Omental fat pad (tissue), 4 donors: ENCODE measurements around the gene CEP95. TPM values are rescaled to one million over a fixed set of nuclear protein-coding genes. Genes with fewer than 3 reads are reported as not detected.
"Not testable (repeated sequence)": the region's sequence is repeated elsewhere in the genome, so short reads cannot be mapped to it uniquely, and the experiment has no call there.

ENCODE experiments used
- ATAC-seq: fragments of 150-250 bp; one replicate; pipeline ENCODE4 v1.9.1; 2016; ENCODE audit warnings: mild to moderate bottlenecking, moderate library complexity; ENCODE audit not compliant: low FRiP score
- DNase-seq: peaks from one replicate; pipeline ENCODE4 v3.0.0-alpha.2; 2019; ENCODE audit warnings: low spot score
- CTCF ChIP-seq, 3 donors: fragments of 450-650 bp; IDR thresholded peaks; one replicate each; pipeline ENCODE4 v1.5.1; 2016 to 2017; ENCODE audit warnings: antibody characterized with exemption in 3 of 3, mild to moderate bottlenecking in 3 of 3, moderate library complexity in 2 of 3
- total RNA-seq, 4 donors: library from RNA; depleted of rRNA; stranded (reverse); fragments of >200 nt; gene quantifications; one replicate each; pipeline ENCODE4 v1.1.0, GENCODE V29; 2016

The CEP95 gene, protein sequence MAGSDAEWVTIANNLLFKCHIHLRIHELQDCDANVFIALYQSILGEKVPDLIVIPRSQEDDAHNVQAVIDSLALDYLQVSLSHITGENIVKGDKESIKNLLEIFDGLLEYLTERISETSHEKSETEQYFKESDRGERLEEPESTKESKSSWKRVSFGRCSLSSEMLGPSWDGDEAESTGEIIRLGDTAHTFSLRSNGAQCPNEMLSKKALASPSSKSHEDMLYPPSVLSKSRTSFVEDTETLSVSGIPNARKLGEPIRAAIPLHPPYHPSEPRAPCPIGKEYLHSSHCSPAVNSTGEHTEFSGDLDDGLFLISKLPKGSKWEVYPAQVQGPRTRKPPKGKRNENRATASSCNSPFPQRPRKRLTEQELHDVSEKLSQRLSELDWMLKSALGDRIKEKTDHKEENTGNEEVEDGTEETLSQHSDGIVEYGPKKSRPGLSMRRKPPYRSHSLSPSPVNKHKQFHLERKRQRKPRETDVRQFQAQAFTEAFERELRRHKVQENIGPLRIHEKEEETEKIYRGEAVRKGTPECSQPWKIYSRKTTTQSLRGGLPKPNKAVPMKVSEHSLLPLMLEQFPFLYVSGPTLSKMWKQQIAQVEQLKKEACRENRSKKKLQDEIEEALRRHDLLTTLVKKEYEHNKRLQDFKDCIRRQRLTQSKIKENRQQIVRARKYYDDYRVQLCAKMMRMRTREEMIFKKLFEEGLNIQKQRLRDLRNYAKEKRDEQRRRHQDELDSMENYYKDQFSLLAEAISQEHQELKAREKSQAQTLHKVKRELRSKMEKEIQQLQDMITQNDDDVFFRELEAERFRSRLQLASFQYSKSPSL
- 10 to 100 TPM; 30.4 to 60.5 (median 41.3) TPM for total RNA-seq

- ATAC-seq (peak; percentile 72), DNase-seq (peak; percentile 88)
- no peak for TF ChIP-seq CTCF (IDR thresholded peaks at IDR 0.05)
Measured at GRCh38 chr17:64506576-64507412, at the start of gene CEP95. CEP95 (plus strand) TSS chr17:64506977; CDS start chr17:64507098, 121 bp downstream.

DNA sequence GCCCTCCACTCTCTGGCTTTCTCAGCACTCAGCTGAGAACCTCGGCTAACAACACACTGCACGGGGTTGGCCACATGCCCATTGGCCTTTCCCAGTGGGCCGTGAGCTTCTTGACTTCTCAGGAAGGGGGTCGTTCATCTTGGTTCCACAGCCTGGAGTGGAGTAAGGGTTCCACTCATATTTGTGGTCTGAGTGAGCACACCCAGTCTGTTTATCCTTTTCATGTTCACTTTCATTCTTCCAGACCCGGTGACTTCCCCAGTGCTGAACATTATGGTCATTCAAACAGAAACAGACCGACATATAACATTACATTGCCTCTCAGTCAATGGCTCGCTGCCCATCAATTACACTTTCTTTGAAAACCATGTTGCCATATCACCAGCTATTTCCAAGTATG lies 49.6 kb upstream of the CEP95 start:
- TF ChIP-seq CTCF (IDR thresholded peaks at IDR 0.05): no peak
- DNase-seq: no peak
- no peak for ATAC-seq

GRCh38 chr17:64458756-64459155 lies 48.0 kb upstream of the CEP95 start:
- no peak for TF ChIP-seq CTCF (IDR thresholded peaks at IDR 0.05)
- ATAC-seq (no peak), DNase-seq (no peak)

DNA sequence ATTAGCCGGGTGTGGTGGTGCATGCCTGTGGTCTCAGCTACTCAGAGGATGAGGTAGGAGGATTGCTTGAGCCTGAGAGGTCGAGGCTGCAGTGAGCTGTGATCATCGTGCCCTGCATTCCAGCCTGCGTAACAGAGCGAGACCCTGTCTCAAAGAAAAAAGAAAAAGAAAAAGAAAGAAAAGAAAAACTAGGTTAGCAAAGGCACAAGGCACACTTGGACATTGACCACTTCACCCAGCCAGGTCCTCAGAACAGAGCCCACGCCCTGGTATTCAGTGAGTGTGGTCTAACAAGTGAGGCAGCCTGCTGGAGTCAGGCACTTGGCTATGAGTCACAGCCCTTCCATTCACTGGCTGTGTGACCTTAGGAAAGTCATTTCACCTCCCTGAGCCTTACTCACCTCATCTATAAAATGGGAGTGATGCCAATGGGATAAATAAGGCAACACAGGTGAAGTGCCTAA lies 47.5 kb upstream of the CEP95 start:
- ATAC-seq (no peak), DNase-seq (no peak)
- no peak for TF ChIP-seq CTCF (IDR thresholded peaks at IDR 0.05)

DNA sequence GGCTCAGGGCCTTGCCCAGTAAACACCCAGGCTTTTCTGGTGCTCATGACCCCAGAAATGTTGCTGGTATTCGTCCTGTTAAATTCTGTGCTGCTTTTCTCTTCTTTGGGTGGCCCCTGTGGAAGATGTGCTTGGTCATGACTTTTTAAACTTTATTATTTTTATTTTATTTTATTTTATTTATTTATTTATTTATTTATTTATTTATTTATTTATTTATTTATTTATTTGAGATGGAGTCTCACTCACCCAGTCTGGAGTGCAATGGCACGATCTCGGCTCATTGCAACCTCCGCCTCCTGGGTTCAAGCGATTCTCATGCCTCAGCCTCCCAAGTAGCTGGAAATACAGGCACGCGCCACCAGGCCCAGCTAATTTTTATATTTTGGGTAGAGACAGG lies 47.0 kb upstream of the CEP95 start:
- not testable (repeated sequence) for ATAC-seq, DNase-seq

DNA sequence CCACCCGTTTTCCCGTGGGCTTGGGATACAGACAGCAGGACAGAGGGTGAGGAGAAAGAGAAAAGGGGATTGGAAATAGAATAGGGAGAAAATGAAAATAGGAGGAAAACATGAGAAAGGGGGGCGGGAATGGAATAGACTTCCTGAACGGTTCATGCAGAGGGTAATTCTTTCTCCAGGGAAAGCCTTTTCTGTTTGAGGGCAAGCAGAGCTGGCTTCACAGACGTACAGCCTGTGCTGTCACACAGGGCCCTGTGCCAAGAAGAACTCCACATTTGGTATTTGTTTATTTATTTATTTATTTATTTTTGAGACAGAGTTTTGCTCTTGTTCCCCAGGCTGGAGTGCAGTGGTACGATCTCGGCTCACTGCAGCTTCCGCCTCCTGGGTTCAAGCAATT lies 45.8 kb upstream of the CEP95 start:
- no peak for TF ChIP-seq CTCF (IDR thresholded peaks at IDR 0.05)
- ATAC-seq (no peak), DNase-seq (no peak)

- TF ChIP-seq CTCF (IDR thresholded peaks at IDR 0.05): no peak
- DNase-seq (no peak), ATAC-seq (no peak)
Measured at GRCh38 chr17:64461788-64462187, 45.0 kb upstream of the CEP95 start.
